Keratinocyte (primary cell): ENCODE measurements around the gene ITPR1. TPM values are rescaled to one million over a fixed set of nuclear protein-coding genes. Genes with fewer than 3 reads are reported as not detected.

Source experiments
- DNase-seq: peaks from one replicate; pipeline ENCODE4 v3.0.0-alpha.2; 2011; ENCODE audit warnings: low read depth, missing footprints, low spot score
- FAIRE-seq: peaks from 2 replicates; lab custom pipeline; 2011; peaks lifted over from hg19 to GRCh38; lab: Jason Lieb, UNC
- H2AFZ ChIP-seq: 2 replicates; pipeline ENCODE4 v1.6.0; 2012; ENCODE audit warnings: low read length, control low read depth, inconsistent platforms; ENCODE audit not compliant: control insufficient read depth
- H3K27ac ChIP-seq: 2 replicates; pipeline ENCODE4 v1.5.1; 2011; ENCODE audit warnings: low read length; ENCODE audit not compliant: control insufficient read depth, insufficient read depth
- H3K27me3 ChIP-seq: 3 replicates; pipeline ENCODE4 v1.6.0; 2011; ENCODE audit warnings: low read length; ENCODE audit not compliant: control insufficient read depth, insufficient read depth; ENCODE audit errors: extremely low read depth
- H3K36me3 ChIP-seq, 2 experiments: 2 replicates in 1 of 2; 3 replicates in 1 of 2; pipeline ENCODE4 v1.5.1; 2011; ENCODE audit warnings: low read length in 2 of 2, mild to moderate bottlenecking in 1 of 2; ENCODE audit not compliant: control insufficient read depth in 2 of 2, insufficient read depth in 2 of 2; ENCODE audit errors: extremely low read depth in 1 of 2
- H3K4me1 ChIP-seq: 3 replicates; pipeline ENCODE4 v1.5.1; 2011; ENCODE audit warnings: low read length; ENCODE audit not compliant: control insufficient read depth, insufficient read depth; ENCODE audit errors: extremely low read depth
- H3K4me2 ChIP-seq: 3 replicates; pipeline ENCODE4 v1.6.0; 2011; ENCODE audit warnings: low read depth, low read length; ENCODE audit not compliant: control insufficient read depth, insufficient read depth; ENCODE audit errors: extremely low read depth
- H3K4me3 ChIP-seq, 3 experiments: fragments of 200-600 bp in 1 of 3; sonication (generic) in 1 of 3; 2 replicates in 2 of 3; 3 replicates in 1 of 3; pipeline ENCODE4 v1.5.1; 2011 to 2016; ENCODE audit warnings: low read length in 3 of 3, mild to moderate bottlenecking in 3 of 3, control low read depth in 2 of 3, inconsistent platforms in 1 of 3, low read depth in 1 of 3, mixed read lengths in 1 of 3, mixed run types in 1 of 3, moderate library complexity in 1 of 3; ENCODE audit not compliant: control insufficient read depth in 2 of 3, insufficient read depth in 2 of 3; ENCODE audit errors: extremely low read depth in 1 of 3
- H3K79me2 ChIP-seq: 2 replicates; pipeline ENCODE4 v1.6.0; 2012; ENCODE audit warnings: low read length; ENCODE audit not compliant: control insufficient read depth, insufficient read depth
- H3K9ac ChIP-seq: 3 replicates; pipeline ENCODE4 v1.6.0; 2011; ENCODE audit warnings: low read length; ENCODE audit not compliant: control insufficient read depth, insufficient read depth; ENCODE audit errors: extremely low read depth
- H3K9me1 ChIP-seq: 3 replicates; pipeline ENCODE4 v1.6.0; 2011; ENCODE audit warnings: low read length; ENCODE audit not compliant: control insufficient read depth, insufficient read depth; ENCODE audit errors: extremely low read depth
- H3K9me3 ChIP-seq: 2 replicates; pipeline ENCODE4 v1.5.1; 2012; ENCODE audit warnings: low read depth, low read length; ENCODE audit not compliant: control insufficient read depth
- H4K20me1 ChIP-seq: 3 replicates; pipeline ENCODE4 v1.6.0; 2011; ENCODE audit warnings: low read length; ENCODE audit not compliant: control insufficient read depth, insufficient read depth; ENCODE audit errors: extremely low read depth
- EZH2 ChIP-seq: IDR thresholded peaks from one replicate; pipeline ENCODE4 v1.6.1; 2012; ENCODE audit warnings: inconsistent platforms, mild to moderate bottlenecking, low read length, moderate library complexity
- dilution Hi-C: fragments of 300-500 bp; cut with MboI; formaldehyde crosslinking; loops from one replicate; pipeline ENCODE4 v1.7.0; 2020; ENCODE audit warnings: low sequenced_read_pairs; ENCODE audit not compliant: extremely low pct_ligation_motif_present
- polyA plus RNA-seq, 5 experiments: library from polyadenylated mRNA; depleted of rRNA in 3 of 5; stranded (reverse) in 3 of 5; stranded (forward) in 1 of 5; unstranded in 1 of 5; fragments of >200 nt; gene quantifications; 1 replicate in 1 of 5; 2 replicates in 3 of 5; 3 replicates in 1 of 5; pipeline versions ENCODE4 v1.2.1 to v1.2.3, GENCODE V29; 2011 to 2012; ENCODE audit warnings: missing spikeins in 2 of 5, low read depth in 1 of 5, low replicate concordance in 1 of 5
- TF ChIP-seq, protein P1 (sequence below), 3 experiments: IDR thresholded peaks in 1 of 3; conservative IDR thresholded peaks in 1 of 3; optimal IDR thresholded peaks in 1 of 3; 2 replicates in 2 of 3; 3 replicates in 1 of 3; pipeline versions ENCODE3 to v1.5.1; 2011; ENCODE audit warnings: low read length in 3 of 3, mild to moderate bottlenecking in 3 of 3, moderate library complexity in 2 of 3, control low read depth in 1 of 3, inconsistent platforms in 1 of 3; ENCODE audit not compliant: insufficient read depth in 2 of 3; ENCODE audit errors: extremely low read depth in 1 of 3

ITPR1 gene
- polyA plus RNA-seq, 1 donor (not counting 4 experiments of a cell fraction or from before 2014, with no cell fraction given) = 3.5 TPM

DNA sequence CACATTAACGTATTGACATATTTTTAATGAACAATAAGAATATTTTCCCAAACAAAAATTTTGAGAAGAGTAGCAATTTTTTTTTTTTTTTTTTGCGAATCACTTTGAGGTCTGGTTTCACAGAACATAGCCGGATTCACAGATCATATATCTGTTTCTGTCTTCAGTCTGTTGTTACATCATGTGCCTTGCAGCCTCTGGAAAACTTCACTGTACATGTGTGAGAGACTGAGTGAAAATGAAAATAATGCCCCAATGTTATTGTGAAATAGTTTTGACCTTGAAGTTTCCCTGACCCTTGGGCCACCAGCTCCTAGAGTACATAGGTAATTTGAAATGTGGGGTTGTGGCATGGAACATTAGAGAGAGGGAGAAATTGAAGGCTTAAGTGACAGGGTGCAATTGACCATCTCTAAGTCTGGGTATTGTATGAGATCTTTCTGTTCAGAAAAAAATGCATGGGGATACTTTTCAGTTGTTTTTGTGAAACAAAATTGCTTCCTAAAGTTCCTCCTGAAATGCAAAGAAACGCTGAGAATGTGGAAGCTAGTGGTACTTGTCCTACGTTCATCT, 14.0 kb downstream of the ITPR1 start:
- TF ChIP-seq, protein P1, sequence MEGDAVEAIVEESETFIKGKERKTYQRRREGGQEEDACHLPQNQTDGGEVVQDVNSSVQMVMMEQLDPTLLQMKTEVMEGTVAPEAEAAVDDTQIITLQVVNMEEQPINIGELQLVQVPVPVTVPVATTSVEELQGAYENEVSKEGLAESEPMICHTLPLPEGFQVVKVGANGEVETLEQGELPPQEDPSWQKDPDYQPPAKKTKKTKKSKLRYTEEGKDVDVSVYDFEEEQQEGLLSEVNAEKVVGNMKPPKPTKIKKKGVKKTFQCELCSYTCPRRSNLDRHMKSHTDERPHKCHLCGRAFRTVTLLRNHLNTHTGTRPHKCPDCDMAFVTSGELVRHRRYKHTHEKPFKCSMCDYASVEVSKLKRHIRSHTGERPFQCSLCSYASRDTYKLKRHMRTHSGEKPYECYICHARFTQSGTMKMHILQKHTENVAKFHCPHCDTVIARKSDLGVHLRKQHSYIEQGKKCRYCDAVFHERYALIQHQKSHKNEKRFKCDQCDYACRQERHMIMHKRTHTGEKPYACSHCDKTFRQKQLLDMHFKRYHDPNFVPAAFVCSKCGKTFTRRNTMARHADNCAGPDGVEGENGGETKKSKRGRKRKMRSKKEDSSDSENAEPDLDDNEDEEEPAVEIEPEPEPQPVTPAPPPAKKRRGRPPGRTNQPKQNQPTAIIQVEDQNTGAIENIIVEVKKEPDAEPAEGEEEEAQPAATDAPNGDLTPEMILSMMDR (optimal IDR thresholded peaks at IDR 0.05 in 1 of 3, IDR thresholded peaks at IDR 0.05 in 1 of 3, conservative IDR thresholded peaks at IDR 0.05 in 1 of 3; ENCODE audit: extremely low read depth in 1 of 3, insufficient read depth in 2 of 3, low read length in 3 of 3) = no peak
- TF ChIP-seq EZH2 = no peak
- Histone ChIP-seq H3K4me2 (no peak overlapping the region), H3K36me3 (no peaks in the 10 kb centered on the region), H3K79me2 (no peaks in the 10 kb centered on the region), H3K9me1 (no peaks in the 10 kb centered on the region), H3K27me3 (no peaks in the 10 kb centered on the region), H3K27ac (no peak overlapping the region), H3K4me3 (no peak overlapping the region), H2AFZ (no peak overlapping the region), H3K9me3 (no peaks in the 10 kb centered on the region), H4K20me1 (no peaks in the 10 kb centered on the region), H3K4me1 (peaks cover 4% of the 10 kb centered on the region), H3K9ac (no peak overlapping the region)
- DNase-seq (no peak), FAIRE-seq (no peak)
- dilution Hi-C loops = no loop called here

- FAIRE-seq (no peak), DNase-seq (no peak)
- Histone ChIP-seq H2AFZ (no peak overlapping the region), H3K4me2 (no peak overlapping the region), H3K4me1 (peaks cover 4% of the 10 kb centered on the region), H3K27me3 (no peaks in the 10 kb centered on the region), H3K36me3 (no peaks in the 10 kb centered on the region), H3K79me2 (no peaks in the 10 kb centered on the region), H3K9ac (no peak overlapping the region), H3K27ac (no peak overlapping the region), H3K9me3 (no peaks in the 10 kb centered on the region), H4K20me1 (no peaks in the 10 kb centered on the region), H3K4me3 (no peak overlapping the region), H3K9me1 (no peaks in the 10 kb centered on the region)
- dilution Hi-C loops = no loop called here
- TF ChIP-seq, protein P1 (optimal IDR thresholded peaks at IDR 0.05 in 1 of 3, IDR thresholded peaks at IDR 0.05 in 1 of 3, conservative IDR thresholded peaks at IDR 0.05 in 1 of 3; ENCODE audit: extremely low read depth in 1 of 3, insufficient read depth in 2 of 3, low read length in 3 of 3) = no peak
- no peak for TF ChIP-seq EZH2
These were observed 15.2 kb downstream of the ITPR1 start for GRCh38 chr3:4508048-4508981.
